Suprapubic skin (tissue), 3 donors: ENCODE results near the gene TNFAIP8L3.

Experiments used
- POLR2AphosphoS5 ChIP-seq, 3 donors: sonication (generic); formaldehyde crosslinking; IDR thresholded peaks; one replicate each; pipeline ENCODE4 v1.6.1; 2017; ENCODE audit warnings: antibody characterized with exemption in 3 of 3
- TF ChIP-seq, protein P1 (sequence below), 2 donors: fragments of 200-600 bp in 1 of 2; fragments of 450-650 bp in 1 of 2; sonication (generic) in 1 of 2; IDR thresholded peaks; one replicate each; pipeline ENCODE4 v1.5.1; 2016 to 2019; ENCODE audit warnings: antibody characterized with exemption in 2 of 2, mild to moderate bottlenecking in 1 of 2, moderate library complexity in 1 of 2

DNA sequence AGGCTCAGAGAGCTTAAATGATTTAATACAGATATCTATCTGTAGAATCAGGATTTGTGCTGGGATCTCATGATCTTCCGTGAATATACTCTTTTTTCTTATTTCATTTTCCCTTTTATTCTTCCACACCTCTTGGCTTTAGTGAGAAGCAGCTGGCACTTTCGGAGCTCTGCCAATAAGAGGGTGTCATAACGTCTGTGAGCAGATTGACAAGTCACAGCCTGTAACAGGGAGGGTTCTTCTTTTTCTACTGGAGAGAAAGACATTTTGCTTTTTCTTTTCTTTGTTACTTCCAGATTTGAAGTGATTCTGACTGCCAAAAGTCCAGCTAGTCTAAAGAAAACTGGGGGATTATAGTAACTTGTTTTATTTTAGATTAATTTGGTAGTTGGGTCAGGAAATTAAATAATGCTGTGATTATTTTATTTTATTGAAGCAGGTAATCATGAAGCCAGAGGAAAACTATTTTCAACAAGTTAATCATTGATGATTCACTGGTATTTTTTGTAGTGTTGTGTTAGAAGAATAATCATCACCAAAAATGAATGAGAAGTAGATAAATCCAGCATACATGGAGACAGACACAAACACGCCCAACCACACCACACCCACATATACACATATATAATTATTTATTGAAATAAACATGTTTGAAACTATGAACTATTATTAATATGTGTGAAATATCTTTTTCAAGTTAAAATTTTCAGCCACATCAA lies 69.8 kb downstream of the TNFAIP8L3 start:
- TF ChIP-seq POLR2AphosphoS5 (IDR thresholded peaks at IDR 0.05) = no peak
- TF ChIP-seq, protein P1, sequence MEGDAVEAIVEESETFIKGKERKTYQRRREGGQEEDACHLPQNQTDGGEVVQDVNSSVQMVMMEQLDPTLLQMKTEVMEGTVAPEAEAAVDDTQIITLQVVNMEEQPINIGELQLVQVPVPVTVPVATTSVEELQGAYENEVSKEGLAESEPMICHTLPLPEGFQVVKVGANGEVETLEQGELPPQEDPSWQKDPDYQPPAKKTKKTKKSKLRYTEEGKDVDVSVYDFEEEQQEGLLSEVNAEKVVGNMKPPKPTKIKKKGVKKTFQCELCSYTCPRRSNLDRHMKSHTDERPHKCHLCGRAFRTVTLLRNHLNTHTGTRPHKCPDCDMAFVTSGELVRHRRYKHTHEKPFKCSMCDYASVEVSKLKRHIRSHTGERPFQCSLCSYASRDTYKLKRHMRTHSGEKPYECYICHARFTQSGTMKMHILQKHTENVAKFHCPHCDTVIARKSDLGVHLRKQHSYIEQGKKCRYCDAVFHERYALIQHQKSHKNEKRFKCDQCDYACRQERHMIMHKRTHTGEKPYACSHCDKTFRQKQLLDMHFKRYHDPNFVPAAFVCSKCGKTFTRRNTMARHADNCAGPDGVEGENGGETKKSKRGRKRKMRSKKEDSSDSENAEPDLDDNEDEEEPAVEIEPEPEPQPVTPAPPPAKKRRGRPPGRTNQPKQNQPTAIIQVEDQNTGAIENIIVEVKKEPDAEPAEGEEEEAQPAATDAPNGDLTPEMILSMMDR (IDR thresholded peaks at IDR 0.05) = no peak
